HG03457 (cell line): ENCODE results near the gene CPO.

Experiments used
- ATAC-seq: cut with Tn5 transposase; IDR thresholded peaks from one replicate; pipeline ENCODE4 v1.9.1; 2021; ENCODE audit warnings: moderate number of reproducible peaks; ENCODE audit not compliant: unreplicated experiment

The CPO gene

DNA sequence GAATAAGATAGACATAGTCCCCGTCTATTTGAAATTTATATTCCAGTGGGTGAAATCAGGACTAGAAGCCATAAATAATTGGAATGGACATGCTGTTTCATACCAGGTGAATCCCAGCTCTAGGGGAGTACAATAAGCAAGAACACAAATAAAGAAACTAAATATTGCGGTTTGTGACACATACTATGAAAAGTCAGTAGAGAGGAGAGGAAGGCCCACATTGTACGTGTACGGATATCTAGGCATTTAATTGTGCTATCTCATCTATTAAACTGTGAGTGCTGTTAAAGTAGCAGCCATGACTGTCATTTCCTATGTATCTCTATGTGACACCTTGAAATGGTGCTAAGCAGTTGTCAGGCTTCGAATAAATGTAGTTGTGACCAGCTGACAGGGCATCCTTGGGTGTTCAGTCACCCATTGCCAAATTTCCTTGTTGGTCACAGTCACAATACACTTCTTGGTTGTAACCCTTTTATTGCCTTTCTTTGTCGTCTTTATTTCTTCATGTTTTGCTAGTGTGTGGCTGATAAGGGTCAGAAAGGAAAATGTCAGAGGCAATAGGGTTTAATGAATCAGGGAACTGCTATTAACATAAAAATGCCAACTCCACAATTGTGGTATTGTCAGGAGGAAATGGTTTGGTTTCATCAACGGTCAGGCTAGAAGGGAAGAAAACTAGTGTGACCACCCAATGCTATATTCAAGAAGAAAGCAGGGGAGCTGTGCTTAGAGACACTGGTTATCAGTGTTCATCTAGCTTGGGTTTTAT is 31.5 kb downstream of the CPO start:
- no peak for ATAC-seq

DNA sequence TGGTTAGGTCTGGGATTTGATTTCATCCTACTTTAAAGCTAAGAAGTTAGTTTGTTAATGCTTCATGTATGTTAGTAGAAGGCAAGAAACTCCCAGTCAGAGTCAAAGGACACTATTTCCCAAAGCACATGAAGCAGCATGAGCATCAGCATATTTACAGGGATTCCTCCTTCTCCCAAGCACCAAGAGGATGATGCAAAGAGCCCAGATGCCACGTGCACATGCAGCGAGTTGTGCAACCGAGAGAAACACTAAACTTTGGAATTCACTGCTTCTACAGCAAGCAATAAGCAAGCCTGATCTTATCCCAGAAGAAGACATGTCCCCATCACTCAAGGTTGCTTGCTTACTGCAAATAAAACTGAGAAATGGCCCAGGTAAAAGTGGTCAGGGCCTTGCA is 32.5 kb downstream of the CPO start:
- no peak for ATAC-seq

DNA sequence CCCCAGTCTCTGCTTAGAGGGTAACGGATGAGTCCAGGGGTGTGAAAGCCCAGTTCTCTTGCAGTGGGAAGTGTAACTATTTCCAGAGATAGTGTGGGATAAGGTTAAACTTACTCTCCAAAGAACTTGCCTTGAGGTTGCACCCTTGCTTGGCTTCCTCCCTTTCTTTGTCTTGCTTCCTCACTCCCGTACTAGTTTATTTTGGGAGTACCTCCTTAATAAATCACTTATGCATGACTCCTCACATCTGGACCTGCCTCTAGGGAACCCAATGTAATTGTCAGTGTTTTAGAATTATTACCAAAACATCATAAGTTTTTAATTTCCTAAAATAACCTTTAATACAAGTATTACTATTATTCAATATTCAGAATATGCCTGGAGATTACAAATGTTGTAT is 35.2 kb downstream of the CPO start:
- no peak for ATAC-seq

DNA sequence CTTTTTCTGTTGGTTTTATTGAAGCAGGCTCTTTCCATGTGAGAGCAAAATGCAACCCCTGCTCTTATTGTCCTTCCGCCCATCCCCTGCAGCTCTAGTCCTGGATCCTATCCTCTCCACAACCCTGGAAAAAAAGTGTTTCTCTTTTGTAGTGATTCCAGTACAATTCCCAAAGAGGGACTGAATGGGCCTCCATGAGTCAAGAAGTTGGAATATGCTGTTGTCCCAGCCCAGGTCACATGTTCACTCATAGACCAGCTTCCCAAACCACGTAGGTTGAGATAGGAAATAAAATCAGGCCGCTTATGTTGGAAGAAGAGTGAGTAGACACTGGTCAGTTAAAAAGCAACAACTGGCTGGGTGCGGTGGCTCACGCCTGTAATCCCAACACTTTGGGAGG is 39.4 kb downstream of the CPO start:
- no peak for ATAC-seq

DNA sequence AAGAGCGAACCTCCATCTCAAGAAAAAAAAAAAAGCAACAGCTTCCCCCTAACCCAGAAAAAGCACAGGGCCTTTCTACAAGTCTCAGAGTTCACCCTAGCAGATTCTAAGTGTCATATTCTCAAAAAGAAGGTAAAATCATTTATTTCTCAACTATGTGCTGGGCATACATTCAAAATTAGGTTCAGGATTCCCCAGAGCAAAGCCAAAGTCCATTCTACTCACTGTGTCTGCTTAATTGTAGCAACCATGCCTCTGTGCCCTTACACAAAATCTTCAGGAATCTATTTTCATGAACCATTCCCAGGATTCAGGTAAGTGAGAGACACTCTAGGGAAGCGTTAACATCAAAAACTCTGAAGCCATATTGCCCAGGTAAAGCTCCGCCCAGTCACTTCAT is 40.0 kb downstream of the CPO start:
- no peak for ATAC-seq

DNA sequence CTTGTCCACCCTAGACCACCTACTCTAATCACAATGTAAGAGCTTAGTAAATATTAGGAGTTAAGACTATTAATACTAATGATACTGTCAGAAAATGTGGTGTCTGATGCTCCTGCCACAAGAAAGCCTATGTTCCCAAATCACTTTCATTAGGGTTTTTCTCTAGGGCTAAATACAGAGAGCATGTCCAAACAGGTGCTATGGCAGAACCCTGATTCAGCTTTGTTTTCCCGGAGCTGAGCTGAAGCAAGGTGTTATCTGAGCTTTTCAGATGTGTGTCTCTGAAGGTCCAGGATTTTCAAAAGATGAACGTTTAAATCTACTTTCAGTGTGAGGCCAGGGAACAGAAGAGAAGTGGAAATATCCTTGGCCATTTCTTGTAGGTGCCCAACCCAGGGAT is 40.6 kb downstream of the CPO start:
- no peak for ATAC-seq

DNA sequence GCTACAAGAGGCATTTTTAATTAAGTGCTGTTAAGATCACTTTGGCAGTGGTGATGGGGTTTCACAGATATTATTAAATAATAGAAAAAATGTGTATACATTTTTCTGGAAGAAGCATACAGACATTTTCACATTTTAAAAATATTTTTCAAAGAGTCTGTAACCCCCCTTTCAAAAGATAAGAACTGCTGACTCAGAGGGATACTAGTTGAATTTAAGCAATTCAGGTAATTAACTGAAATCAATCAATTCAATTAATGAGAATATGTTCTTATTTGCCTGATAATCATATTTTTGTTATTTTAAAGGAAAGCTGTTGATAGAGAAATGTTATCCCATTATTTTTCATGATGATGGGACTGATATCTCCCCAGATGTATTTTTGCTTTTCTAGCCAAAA is 41.1 kb downstream of the CPO start:
- ATAC-seq: no peak

DNA sequence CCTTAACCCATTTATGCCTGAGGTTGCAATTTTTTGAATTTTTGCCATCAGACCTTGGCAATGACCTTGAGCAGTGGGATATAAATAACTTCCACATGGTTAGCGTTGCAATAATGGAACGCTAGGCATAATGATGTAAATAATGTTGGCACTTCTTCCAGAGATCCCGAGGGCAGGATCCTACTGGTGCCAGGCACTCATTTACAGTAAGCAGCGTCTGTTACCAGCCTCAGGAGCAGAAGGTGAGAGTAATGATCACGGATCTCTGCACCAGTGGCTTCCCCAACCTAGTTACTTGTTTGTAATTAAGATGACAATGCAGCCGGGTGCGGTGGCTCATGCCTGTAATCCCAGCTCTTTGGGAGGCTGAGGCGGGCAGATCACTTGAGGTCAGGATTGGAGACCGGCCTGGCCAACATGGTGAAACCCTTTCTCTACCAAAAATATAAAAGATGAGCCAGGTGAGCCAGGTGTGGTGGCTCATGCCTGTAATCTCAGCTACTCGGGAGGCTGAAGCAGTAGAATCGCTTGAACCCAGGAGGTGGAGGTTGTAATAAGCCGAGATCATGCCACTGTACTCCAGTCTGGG is 41.9 kb downstream of the CPO start:
- no peak for ATAC-seq

DNA sequence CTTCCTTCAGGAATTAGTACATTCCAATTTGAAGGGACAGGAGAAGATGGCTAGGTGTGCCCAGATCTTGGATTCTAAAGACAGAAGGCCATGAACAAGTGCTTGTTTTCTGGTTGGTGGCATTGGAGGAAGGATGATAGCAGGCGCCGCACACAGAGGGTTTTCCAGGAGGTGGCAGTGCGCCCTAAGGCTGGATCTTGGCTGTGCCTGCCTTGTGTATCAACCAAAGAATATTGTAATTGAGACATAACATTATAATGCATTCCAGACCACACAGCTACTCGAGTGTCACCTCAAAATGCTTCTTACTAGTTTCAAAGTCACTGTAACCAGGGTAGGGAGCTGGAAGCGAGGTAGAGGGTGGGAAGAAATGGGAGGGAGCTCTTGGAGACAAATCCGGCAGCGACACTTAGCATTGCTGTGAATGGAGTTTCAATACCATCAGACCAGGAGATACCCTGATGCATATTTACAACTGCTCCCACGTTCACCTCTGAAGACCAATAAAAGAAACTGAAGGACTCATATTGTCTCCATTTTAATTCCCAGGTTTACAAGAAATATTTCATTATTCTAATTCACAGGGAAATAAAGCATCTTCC is 42.5 kb downstream of the CPO start:
- no peak for ATAC-seq

DNA sequence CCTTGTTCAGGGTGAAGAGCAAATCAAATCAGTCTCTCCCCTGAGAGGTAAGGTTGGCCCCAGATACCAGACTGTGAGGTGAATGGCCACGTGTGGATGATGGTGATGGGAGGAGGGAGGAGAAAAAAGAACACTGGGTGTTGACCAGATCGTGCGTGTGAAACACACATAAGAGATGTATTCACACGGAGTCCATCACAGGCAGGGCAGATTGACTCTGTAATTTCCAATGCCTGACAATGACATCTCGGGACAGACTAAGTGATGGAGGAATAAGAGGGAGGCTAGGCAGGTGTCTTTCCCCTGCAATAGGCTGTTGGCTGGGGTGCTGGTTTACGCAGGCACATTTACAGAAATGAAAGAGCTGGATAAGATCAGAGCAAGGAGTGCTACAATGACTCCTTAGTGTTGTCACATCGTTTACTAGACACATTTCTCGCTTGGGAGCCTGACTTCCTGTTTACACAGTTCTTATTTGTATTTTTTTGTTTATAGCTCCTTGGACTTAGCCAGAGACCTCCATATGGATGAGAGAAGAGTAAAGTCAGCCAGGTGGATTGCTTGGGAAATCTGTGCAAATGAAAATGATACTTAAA is 43.1 kb downstream of the CPO start:
- no peak for ATAC-seq

DNA sequence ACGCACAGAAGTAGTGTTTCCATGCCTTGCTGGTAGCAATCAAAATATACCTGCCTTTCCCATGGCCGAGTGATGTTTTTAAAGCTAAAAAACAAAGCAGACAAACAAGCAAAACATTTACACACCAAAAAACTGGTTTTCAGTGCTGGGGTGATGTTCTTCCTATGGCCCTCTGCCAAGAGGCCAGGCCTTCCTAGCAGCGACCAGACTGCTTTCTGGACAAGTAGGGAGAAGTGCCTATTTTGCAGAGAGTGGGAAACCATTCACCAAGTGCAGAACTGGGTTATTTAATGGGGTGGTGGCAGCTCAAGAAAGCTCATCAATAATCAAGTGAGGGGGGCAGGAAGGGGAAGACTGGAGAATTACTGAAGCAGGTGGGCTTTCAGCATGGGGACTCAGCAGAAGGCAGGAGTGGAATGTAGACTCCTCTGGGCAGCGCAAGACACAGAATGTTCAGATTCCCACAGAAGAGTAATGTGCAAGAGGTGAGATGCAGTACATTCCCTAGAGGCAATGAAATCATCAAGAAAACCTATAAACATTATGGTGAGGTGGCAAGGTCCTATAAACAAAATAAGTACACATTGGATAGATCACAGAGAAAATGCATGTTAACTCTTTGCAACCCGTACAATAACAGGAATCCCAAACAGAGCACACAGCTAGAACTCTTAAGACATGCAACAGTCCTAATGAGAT is 44.0 kb downstream of the CPO start:
- no peak for ATAC-seq

DNA sequence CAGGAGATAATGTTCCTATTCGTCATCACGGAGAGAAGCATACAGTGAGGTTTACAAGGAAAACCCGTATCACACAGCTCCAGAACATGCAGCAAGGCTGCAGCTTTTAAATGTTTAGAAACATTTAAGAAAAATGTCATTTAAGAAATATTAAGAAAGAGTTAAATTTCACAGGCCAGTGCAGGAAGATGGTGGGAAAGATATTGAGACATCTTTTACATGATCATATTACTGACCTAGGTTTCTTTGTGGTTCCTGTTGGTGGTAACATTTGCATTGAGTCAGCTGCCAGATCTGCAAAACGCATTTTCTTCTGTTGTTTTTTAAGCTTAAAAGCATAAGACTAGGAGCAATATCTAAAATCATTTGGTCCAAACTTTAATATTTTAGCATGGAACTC is 44.9 kb downstream of the CPO start:
- no peak for ATAC-seq

DNA sequence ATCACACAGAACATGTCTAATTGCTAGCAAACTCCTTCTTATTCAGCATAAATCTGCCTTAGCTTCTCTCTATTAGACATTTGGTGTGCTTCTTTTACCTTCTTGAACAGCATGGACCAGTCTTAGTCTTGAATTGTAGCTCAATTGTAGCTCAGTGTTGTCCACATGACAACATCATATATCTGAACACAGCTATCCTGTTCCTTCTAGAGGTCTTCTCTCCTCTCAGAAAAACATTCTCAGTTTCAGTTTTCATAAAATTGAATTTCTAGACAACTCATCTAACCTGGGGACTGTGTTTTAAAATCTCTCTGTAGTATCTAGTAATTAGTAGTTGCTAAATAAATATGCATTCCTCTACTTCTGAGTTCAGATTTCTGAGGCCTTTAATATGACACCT is 47.6 kb downstream of the CPO start:
- no peak for ATAC-seq

DNA sequence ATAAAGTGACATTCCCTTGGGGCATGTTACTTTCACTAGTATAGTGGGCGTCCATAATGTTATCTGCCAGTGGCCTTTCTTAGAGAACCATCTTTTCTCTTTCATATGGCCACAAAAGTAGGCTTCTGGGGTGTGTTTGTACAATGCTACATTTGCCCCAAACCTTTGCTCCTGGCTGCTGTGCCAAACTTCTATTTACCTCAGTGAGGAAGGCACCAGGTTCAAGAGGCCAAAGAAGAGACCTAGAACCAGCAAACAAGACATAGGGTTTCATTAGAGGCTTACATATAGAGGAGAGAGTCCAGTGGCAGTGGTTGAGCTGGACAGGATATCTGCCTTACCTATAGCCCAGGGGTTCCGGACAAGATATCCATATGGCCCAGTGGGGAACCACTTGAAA is 48.5 kb downstream of the CPO start:
- no peak for ATAC-seq

DNA sequence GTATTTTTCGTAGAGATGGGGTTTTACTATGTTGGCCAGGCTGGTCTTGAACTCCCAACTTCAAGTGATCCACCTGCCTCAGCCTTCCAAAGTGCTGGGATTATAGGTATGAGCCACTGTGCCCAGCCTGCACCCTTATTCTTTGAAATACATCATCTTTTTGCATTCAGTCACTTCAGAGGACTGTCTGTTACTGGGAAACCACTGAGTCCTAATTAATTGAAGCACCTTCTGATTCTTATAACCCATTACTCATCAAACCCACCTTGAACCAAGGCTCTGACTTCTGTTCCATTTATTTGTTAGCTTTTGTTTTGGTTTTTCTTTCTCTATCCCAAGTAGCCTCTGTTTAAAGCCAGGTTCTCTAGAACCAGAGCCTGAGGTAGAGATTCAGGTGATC is 49.6 kb downstream of the CPO start:
- ATAC-seq: no peak

DNA sequence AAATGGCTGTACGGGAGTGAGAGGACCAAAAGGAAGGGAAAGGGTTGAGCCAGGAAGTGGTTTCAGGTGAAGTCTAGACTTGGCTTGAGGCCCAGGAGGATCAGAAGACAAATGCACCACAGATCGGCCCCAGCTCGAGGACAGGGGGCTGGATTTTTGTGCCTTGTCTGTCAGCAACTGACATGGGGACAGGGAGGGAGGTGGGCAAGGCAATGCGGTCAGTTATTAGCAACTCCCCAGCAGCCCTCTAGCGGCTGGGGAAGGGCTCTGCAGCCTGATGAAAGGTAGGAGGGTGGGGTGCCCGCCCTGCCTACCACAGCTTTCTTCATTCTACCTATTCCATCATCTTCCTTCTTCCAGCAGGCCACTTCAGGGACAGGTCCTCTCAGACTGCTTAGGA is 50.0 kb downstream of the CPO start:
- no peak for ATAC-seq

DNA sequence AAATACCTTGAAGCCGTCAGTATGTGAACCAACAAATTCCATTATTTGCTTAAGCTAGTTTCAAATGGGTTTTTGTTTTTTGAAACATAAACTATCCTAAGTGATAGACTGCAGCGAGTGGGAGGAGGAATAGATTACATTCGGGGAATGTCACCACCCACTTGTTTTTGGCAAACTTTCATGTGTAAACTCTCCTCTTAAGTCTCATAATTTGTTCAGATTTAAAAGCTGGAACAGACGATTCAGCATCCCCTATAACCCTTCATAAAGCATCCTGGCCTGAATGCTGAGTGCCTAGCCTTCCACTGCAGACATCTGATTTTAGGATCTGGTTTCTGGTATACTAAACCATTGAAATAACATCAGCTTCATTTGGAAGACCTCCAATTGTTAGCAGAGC is 51.0 kb downstream of the CPO start:
- ATAC-seq: no peak

DNA sequence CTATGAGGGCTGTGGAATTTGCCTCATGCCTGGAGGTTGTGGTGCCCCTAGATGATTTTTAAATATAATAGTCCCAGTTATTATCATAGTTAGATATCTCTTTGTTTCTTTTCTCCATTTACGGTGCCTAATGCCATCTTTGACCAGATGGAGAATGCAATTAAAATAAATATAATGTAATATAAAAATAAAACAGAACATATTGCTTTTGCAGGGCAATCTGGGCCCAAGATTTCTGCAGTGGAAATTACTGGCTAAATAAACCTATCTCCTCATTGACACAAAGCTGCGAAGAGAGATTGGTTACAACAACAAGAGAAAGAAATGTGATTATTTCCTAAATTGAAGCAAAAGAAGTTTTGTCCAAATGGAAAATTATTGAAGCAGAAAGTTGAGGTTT is 51.8 kb downstream of the CPO start:
- ATAC-seq: no peak

DNA sequence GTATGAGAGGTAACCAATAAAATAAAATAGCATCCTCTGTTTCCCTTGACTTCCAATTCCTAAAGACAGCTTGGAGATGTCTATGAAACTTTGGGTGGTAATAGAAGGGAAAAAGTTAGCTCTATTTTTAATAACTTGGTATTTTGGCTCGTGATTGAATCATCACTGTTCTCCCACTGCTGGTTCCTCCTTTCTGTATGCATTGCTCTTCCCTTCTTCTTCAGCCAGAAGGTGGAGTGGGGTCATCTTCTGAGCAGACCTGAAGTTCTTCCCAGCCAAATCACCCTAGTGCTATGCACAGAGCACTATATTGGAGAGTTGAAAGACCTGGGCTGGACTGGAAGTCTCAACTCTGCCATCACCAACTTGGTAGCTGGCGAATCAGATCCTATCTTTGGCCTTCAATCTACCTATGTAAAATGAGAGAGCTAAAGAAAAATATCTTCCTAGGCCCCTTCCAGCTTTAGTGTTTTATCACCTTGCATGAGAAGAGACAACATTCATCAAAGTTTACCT is 54.1 kb downstream of the CPO start:
- no peak for ATAC-seq

DNA sequence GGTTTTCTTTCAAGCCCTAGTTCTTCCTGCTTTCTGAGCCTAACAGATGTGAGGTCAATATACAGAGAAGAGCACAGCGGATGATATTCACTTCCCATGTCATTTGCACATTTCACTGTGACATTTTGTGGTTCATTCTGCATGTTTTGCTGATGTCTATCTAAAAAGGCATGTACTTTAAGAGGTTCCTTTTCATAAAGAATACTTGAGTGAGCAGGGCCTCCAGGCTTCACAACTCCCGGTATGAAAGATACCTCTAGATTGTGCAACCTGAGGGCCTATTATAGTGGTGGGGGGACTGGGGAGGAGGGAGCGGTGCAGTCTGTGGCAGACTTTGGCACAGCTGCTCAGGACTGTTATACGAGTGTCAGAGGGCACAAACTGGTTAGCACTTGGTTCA is 54.6 kb downstream of the CPO start:
- ATAC-seq: no peak

DNA sequence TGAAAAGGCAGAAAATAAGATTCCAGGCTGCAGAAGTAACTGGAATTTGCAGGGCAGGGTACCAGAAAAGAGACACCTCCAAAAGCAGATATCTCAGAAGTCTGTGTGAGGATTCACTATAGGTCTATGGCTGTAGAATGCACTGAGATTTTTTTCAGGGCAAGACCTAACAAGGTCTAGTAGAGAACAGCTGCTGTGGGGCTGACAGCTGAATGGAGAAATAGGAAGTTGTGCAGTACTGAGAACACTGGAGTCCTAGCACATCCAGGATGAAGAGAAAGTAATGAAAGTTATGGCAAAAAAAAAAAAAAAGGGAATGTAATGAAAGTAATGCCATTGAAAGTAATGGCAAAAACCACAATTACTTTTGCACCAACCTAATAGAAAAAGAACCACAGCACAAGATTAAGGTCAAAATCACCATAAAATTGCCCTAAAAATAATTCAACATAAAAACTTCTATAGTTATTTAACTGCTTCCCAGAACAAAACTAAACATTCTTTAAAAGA is 57.3 kb downstream of the CPO start:
- ATAC-seq: no peak
